ENCODE measurements around the gene SHISA9. TPM values are rescaled to one million over a fixed set of nuclear protein-coding genes. Genes with fewer than 3 reads are reported as not detected.

Gene SHISA9
- total and polyA plus RNA-seq, 2 donors (not counting 1 experiment from before 2014, with no cell fraction given) = 0.03 to 0.07 TPM

DNA sequence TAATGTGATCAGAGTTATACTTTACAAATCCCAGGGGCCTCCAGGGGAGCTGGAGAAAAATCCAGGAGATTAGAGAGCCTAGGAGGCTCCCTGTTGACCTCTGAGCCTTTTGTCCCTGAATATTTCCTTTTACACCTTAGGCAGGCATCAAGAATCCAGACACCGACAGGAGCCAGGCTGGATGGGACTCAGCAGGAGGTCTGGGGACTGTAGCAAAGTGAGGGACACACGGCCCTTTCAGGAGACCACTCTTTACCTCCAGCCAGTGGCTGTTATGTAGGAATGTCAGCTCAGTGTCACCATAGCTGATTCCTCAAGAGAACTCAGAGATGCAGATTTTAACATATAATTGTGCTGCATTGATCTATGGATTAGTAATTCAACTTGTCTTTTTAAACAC is 198.4 kb downstream of the SHISA9 start:
- no peak for TF ChIP-seq EZH2 (IDR thresholded peaks at IDR 0.05; ENCODE audit: borderline replicate concordance, insufficient read depth, low read depth, low read length, poor library complexity, severe bottlenecking)
- TF ChIP-seq, protein P1, sequence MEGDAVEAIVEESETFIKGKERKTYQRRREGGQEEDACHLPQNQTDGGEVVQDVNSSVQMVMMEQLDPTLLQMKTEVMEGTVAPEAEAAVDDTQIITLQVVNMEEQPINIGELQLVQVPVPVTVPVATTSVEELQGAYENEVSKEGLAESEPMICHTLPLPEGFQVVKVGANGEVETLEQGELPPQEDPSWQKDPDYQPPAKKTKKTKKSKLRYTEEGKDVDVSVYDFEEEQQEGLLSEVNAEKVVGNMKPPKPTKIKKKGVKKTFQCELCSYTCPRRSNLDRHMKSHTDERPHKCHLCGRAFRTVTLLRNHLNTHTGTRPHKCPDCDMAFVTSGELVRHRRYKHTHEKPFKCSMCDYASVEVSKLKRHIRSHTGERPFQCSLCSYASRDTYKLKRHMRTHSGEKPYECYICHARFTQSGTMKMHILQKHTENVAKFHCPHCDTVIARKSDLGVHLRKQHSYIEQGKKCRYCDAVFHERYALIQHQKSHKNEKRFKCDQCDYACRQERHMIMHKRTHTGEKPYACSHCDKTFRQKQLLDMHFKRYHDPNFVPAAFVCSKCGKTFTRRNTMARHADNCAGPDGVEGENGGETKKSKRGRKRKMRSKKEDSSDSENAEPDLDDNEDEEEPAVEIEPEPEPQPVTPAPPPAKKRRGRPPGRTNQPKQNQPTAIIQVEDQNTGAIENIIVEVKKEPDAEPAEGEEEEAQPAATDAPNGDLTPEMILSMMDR (IDR thresholded peaks at IDR 0.05) = no peak
- ChIA-PET CTCF (no interaction called here), POLR2A (no interaction called here)
- Mint-ChIP-seq H3K4me1 (no peaks in the 10 kb centered on the region), H3K27ac (no peak overlapping the region), H3K9me3 (ENCODE audit: insufficient read depth) (peaks cover 4% of the 10 kb centered on the region), H3K27me3 (no peaks in the 10 kb centered on the region), H3K4me3 (no peak overlapping the region)
- Histone ChIP-seq H3K79me2 (ENCODE audit: control insufficient read depth, insufficient read depth, low read length) (no peaks in the 10 kb centered on the region), H2AFZ (ENCODE audit: insufficient read depth, low read depth, low read length, poor library complexity, severe bottlenecking) (no peak overlapping the region), H3K4me1 (ENCODE audit: control insufficient read depth in 2 of 2, insufficient read depth in 2 of 2, low read length in 2 of 2) (no peaks in the 10 kb centered on the region), H3K36me3 (replicated peaks in 1 of 2; ENCODE audit: control extremely low read depth in 1 of 2, control insufficient read depth in 1 of 2, extremely low read depth in 1 of 2, insufficient read depth in 2 of 2, low read length in 1 of 2) (no peaks in the 10 kb centered on the region), H3K9me3 (ENCODE audit: control extremely low read depth in 1 of 3, control insufficient read depth in 2 of 3, insufficient read depth in 1 of 3, low read length in 2 of 3) (peaks cover 0 to 7% (median 1%) of the 10 kb centered on the region in 3 donors), H4K20me1 (ENCODE audit: control insufficient read depth, insufficient read depth, low read length, poor library complexity, severe bottlenecking) (no peaks in the 10 kb centered on the region), H3K4me3 (ENCODE audit: control extremely low read depth in 1 of 5, extremely low read depth in 1 of 5, insufficient read depth in 1 of 5, low read depth in 2 of 5, low read length in 4 of 5) (no peak overlapping the region), H3K27me3 (replicated peaks in 1 of 4; ENCODE audit: control extremely low read depth in 1 of 4, control insufficient read depth in 3 of 4, insufficient read depth in 4 of 4, low read length in 3 of 4) (no peaks in the 10 kb centered on the region), H3K9ac (ENCODE audit: low read length) (no peak overlapping the region), H3K27ac (ENCODE audit: low read length in 2 of 2) (no peak overlapping the region), H3K4me2 (replicated peaks; ENCODE audit: low read depth, low read length, poor library complexity, severe bottlenecking) (no peak overlapping the region)
- no CpG with 5 or more reads among the region's 2 CpGs for WGBS (ENCODE audit: insufficient coverage)
- DNase-seq (no peak), ATAC-seq (ENCODE audit: low read depth) (no peak)
- intact Hi-C loops (cut with micrococcal nuclease) = no loop called here

DNA sequence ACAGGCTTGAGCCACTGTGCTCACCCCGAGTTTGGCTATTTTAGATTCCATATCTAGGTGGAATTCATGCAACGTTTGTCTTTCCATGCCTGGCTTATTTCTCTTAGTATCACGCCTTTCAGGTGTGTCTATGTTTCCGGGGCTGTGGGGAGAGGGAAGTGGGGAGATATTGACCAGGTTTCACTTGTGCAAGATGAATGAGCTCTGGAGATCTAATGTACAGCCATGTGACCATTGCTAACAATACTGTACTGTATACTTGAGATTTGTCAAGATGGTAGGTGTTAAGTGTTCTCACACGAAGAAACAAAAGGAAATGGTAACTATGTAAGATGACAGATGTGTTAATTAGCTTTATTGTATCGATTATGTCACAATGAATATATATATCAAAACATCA is 199.6 kb downstream of the SHISA9 start:
- no peak overlapping the region for H2AFZ ChIP-seq (ENCODE audit: insufficient read depth, low read depth, low read length, poor library complexity, severe bottlenecking)
- H3K4me2 ChIP-seq (replicated peaks; ENCODE audit: low read depth, low read length, poor library complexity, severe bottlenecking) = no peak overlapping the region
- intact Hi-C loops (cut with micrococcal nuclease) = no loop called here
- no peaks in the 10 kb centered on the region for H3K27me3 ChIP-seq (replicated peaks in 1 of 4; ENCODE audit: control extremely low read depth in 1 of 4, control insufficient read depth in 3 of 4, insufficient read depth in 4 of 4, low read length in 3 of 4)
- no peak overlapping the region for H3K9ac ChIP-seq (ENCODE audit: low read length)
- no peak overlapping the region for H3K4me3 ChIP-seq (ENCODE audit: control extremely low read depth in 1 of 5, extremely low read depth in 1 of 5, insufficient read depth in 1 of 5, low read depth in 2 of 5, low read length in 4 of 5)
- Mint-ChIP-seq H3K4me1 (no peaks in the 10 kb centered on the region), H3K27me3 (no peaks in the 10 kb centered on the region), H3K27ac (no peak overlapping the region), H3K9me3 (ENCODE audit: insufficient read depth) (peaks cover 7% of the 10 kb centered on the region), H3K4me3 (no peak overlapping the region)
- no peaks in the 10 kb centered on the region for H3K36me3 ChIP-seq (replicated peaks in 1 of 2; ENCODE audit: control extremely low read depth in 1 of 2, control insufficient read depth in 1 of 2, extremely low read depth in 1 of 2, insufficient read depth in 2 of 2, low read length in 1 of 2)
- peaks cover 0 to 7% (median 1%) of the 10 kb centered on the region in 3 donors for H3K9me3 ChIP-seq (ENCODE audit: control extremely low read depth in 1 of 3, control insufficient read depth in 2 of 3, insufficient read depth in 1 of 3, low read length in 2 of 3)
- DNase-seq (no peak), ATAC-seq (ENCODE audit: low read depth) (no peak)
- POLR2A ChIA-PET = no interaction called here
- CTCF ChIA-PET = no interaction called here
- H3K79me2 ChIP-seq (ENCODE audit: control insufficient read depth, insufficient read depth, low read length) = no peaks in the 10 kb centered on the region
- H4K20me1 ChIP-seq (ENCODE audit: control insufficient read depth, insufficient read depth, low read length, poor library complexity, severe bottlenecking) = no peaks in the 10 kb centered on the region
- WGBS (ENCODE audit: insufficient coverage) = 85% methylated on average over 4 of the region's 6 CpGs
- H3K27ac ChIP-seq (ENCODE audit: low read length in 2 of 2) = no peak overlapping the region
- no peak for TF ChIP-seq EZH2 (IDR thresholded peaks at IDR 0.05; ENCODE audit: borderline replicate concordance, insufficient read depth, low read depth, low read length, poor library complexity, severe bottlenecking)
- TF ChIP-seq, protein P1 (IDR thresholded peaks at IDR 0.05) = no peak
- no peaks in the 10 kb centered on the region for H3K4me1 ChIP-seq (ENCODE audit: control insufficient read depth in 2 of 2, insufficient read depth in 2 of 2, low read length in 2 of 2)
